Osteoblast (primary cell): Measurements from ENCODE around the gene CACNA2D3. TPM values are rescaled to one million over a fixed set of nuclear protein-coding genes. Genes with fewer than 3 reads are reported as not detected.
"Not testable (repeated sequence)": the region's sequence is repeated elsewhere in the genome, so short reads cannot be mapped to it uniquely, and the experiment has no call there.

Experiments used
- DNase-seq: peaks from one replicate; pipeline ENCODE4 v3.0.0; 2011; ENCODE audit warnings: low spot score, mixed read lengths; ENCODE audit not compliant: insufficient read length; ENCODE audit errors: missing footprints
- H2AFZ ChIP-seq: 2 replicates; pipeline ENCODE4 v1.6.0; 2011; ENCODE audit warnings: mild to moderate bottlenecking, low read length
- H3K27ac ChIP-seq: 2 replicates; pipeline ENCODE4 v1.5.1; 2011; ENCODE audit warnings: mild to moderate bottlenecking, low read depth, low read length, moderate library complexity
- H3K27me3 ChIP-seq: 2 replicates; pipeline ENCODE4 v1.6.0; 2012; ENCODE audit warnings: mild to moderate bottlenecking, control low read depth, inconsistent platforms, low read length, moderate library complexity; ENCODE audit not compliant: insufficient read depth
- H3K36me3 ChIP-seq: 2 replicates; pipeline ENCODE4 v1.5.1; 2011; ENCODE audit warnings: mild to moderate bottlenecking, low read length, control low read depth, moderate library complexity; ENCODE audit not compliant: insufficient read depth
- H3K4me1 ChIP-seq: 2 replicates; pipeline ENCODE4 v1.5.1; 2011; ENCODE audit warnings: mild to moderate bottlenecking, low read length, control low read depth, moderate library complexity; ENCODE audit not compliant: insufficient read depth
- H3K4me2 ChIP-seq: 2 replicates; pipeline ENCODE4 v1.6.0; 2011; ENCODE audit warnings: mild to moderate bottlenecking, low read length; ENCODE audit not compliant: insufficient read depth
- H3K4me3 ChIP-seq: fragments of 200-600 bp; sonication (generic); 3 replicates; pipeline ENCODE4 v1.5.1; 2012; ENCODE audit warnings: mild to moderate bottlenecking, low read length, inconsistent platforms; ENCODE audit not compliant: insufficient read depth
- H3K79me2 ChIP-seq: 2 replicates; pipeline ENCODE4 v1.6.0; 2012; ENCODE audit warnings: mild to moderate bottlenecking, low read length, control low read depth, inconsistent platforms; ENCODE audit not compliant: insufficient read depth
- H3K9me3 ChIP-seq: 2 replicates; pipeline ENCODE4 v1.5.1; 2011; ENCODE audit warnings: low read depth, low read length, control low read depth
- H4K20me1 ChIP-seq: 2 replicates; pipeline ENCODE4 v1.6.0; 2012; ENCODE audit warnings: mild to moderate bottlenecking, low read length, control low read depth; ENCODE audit not compliant: insufficient read depth
- CTCF ChIP-seq: IDR thresholded peaks from 2 replicates; pipeline ENCODE4 v1.5.1; 2011; ENCODE audit warnings: mild to moderate bottlenecking, low read depth, low read length, moderate library complexity; ENCODE audit errors: extremely low read depth
- total RNA-seq: library from RNA; depleted of rRNA; stranded (reverse); fragments of >200 nt; gene quantifications from 2 replicates; pipeline ENCODE4 v1.2.3, GENCODE V29; 2012

The CACNA2D3 gene
- total RNA-seq, 1 donor: 0.36 TPM

- Histone ChIP-seq H3K4me3 (no peak overlapping the region), H3K4me2 (no peak overlapping the region), H4K20me1 (no peaks in the 10 kb centered on the region), H3K79me2 (no peaks in the 10 kb centered on the region), H3K9me3 (no peaks in the 10 kb centered on the region), H3K36me3 (no peaks in the 10 kb centered on the region), H2AFZ (no peak overlapping the region), H3K4me1 (no peaks in the 10 kb centered on the region), H3K27ac (no peak overlapping the region), H3K27me3 (no peaks in the 10 kb centered on the region)
- DNase-seq: no peak
- TF ChIP-seq CTCF: no peak
Measured at GRCh38 chr3:54093491-54094248, 28.7 kb upstream of the CACNA2D3 start.

- DNase-seq: no peak
- Histone ChIP-seq H2AFZ (no peak overlapping the region), H3K4me2 (no peak overlapping the region), H3K4me1 (no peaks in the 10 kb centered on the region), H3K27ac (no peak overlapping the region), H3K36me3 (no peaks in the 10 kb centered on the region), H3K4me3 (no peak overlapping the region), H3K79me2 (no peaks in the 10 kb centered on the region), H3K27me3 (no peaks in the 10 kb centered on the region), H4K20me1 (no peaks in the 10 kb centered on the region), H3K9me3 (no peaks in the 10 kb centered on the region)
- no peak for TF ChIP-seq CTCF
Measured at GRCh38 chr3:54094926-54095325, 27.4 kb upstream of the CACNA2D3 start.

- no peak for DNase-seq
- Histone ChIP-seq H4K20me1 (no peaks in the 10 kb centered on the region), H3K36me3 (no peaks in the 10 kb centered on the region), H3K27me3 (no peaks in the 10 kb centered on the region), H3K4me1 (no peaks in the 10 kb centered on the region), H3K4me2 (no peak overlapping the region), H3K4me3 (no peak overlapping the region), H3K27ac (no peak overlapping the region), H3K9me3 (no peaks in the 10 kb centered on the region), H3K79me2 (no peaks in the 10 kb centered on the region), H2AFZ (no peak overlapping the region)
- no peak for TF ChIP-seq CTCF
Measured at GRCh38 chr3:54099381-54099780, 23.0 kb upstream of the CACNA2D3 start.

GRCh38 chr3:54104084-54104483 lies 18.3 kb upstream of the CACNA2D3 start:
- no peaks in the 10 kb centered on the region for H3K27me3 ChIP-seq
- H3K9me3 ChIP-seq: no peaks in the 10 kb centered on the region
- no peaks in the 10 kb centered on the region for H3K36me3 ChIP-seq
- no peaks in the 10 kb centered on the region for H3K79me2 ChIP-seq
- no peak overlapping the region for H3K4me2 ChIP-seq
- no peak for TF ChIP-seq CTCF
- no peak overlapping the region for H3K4me3 ChIP-seq
- H2AFZ ChIP-seq: no peak overlapping the region
- no peaks in the 10 kb centered on the region for H3K4me1 ChIP-seq
- no peaks in the 10 kb centered on the region for H4K20me1 ChIP-seq
- no peak overlapping the region for H3K27ac ChIP-seq
- no peak for DNase-seq

DNA sequence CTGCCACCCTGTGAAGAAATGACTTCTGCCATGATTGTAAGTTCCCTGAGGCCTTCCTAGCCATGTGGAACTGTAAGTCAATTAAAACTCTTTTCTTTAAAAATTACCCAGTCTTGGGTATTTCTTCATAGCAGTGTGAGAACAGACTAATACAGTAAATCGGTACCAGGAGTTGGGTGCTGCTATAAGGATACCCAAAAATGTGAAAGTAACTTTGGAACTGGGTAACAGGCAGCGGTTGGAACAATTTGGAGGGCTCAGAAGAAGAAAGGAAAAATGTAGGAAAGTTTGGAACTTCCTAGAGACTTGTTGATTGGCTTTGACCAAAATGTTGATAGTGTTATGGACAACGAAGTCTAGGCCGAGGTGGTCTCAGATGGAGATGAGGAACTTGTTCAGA lies 6.2 kb upstream of the CACNA2D3 start:
- not testable (repeated sequence) for H2AFZ ChIP-seq, H3K4me1 ChIP-seq, H3K4me2 ChIP-seq, H3K27ac ChIP-seq, H3K4me3 ChIP-seq, H4K20me1 ChIP-seq, H3K9me3 ChIP-seq, H3K36me3 ChIP-seq, H3K79me2 ChIP-seq, DNase-seq
- H3K27me3 ChIP-seq: peaks cover 11% of the 10 kb centered on the region
